SK-N-SH (cell line): ENCODE measurements around the gene ALPG.
"Not testable (repeated sequence)": the region's sequence is repeated elsewhere in the genome, so short reads cannot be mapped to it uniquely, and the experiment has no call there.

Source experiments
- CTCF ChIP-seq: fragments of 200-600 bp; sonication (generic); IDR thresholded peaks from 2 replicates; pipeline ENCODE4 v1.6.1; 2017; ENCODE audit warnings: antibody characterized with exemption, mild to moderate bottlenecking, moderate library complexity
- GATA2 ChIP-seq: sonication (generic); formaldehyde crosslinking; IDR thresholded peaks from 2 replicates; pipeline ENCODE4 v1.5.0; 2020; ENCODE audit warnings: mild to moderate bottlenecking, missing genetic modification reagents
- POLR2AphosphoS5 ChIP-seq: IDR thresholded peaks from 2 replicates; pipeline ENCODE4 v1.6.1; 2012; ENCODE audit warnings: low read depth, low read length
- RCOR1 ChIP-seq: fragments of 150-350 bp; IDR thresholded peaks from 2 replicates; pipeline ENCODE4 v1.6.1; 2017; ENCODE audit warnings: antibody characterized with exemption, low read length

- not testable (repeated sequence) for TF ChIP-seq CTCF; GATA2 (CRISPR knock-in tag); POLR2AphosphoS5; RCOR1
These were observed 37.2 kb downstream of the ALPG start for GRCh38 chr2:232443669-232444408.
